GM21447 (cell line): ENCODE data around the gene MSRB3.
"Not testable (repeated sequence)": the region's sequence is repeated elsewhere in the genome, so short reads cannot be mapped to it uniquely, and the experiment has no call there.

ENCODE experiments used
- ATAC-seq: cut with Tn5 transposase; IDR thresholded peaks from one replicate; pipeline ENCODE4 v1.9.1; 2021; ENCODE audit not compliant: unreplicated experiment

MSRB3 gene

GRCh38 chr12:65285532-65285931 is 7.0 kb downstream of the MSRB3 start:
- ATAC-seq, result not testable (repeated sequence)

GRCh38 chr12:65287426-65287825 is 8.9 kb downstream of the MSRB3 start:
- no peak for ATAC-seq

- ATAC-seq, result no peak
Measured at GRCh38 chr12:65292241-65292640, 13.8 kb downstream of the MSRB3 start.

GRCh38 chr12:65293735-65294134 is 15.3 kb downstream of the MSRB3 start:
- no peak for ATAC-seq

GRCh38 chr12:65294641-65295262 is 16.3 kb downstream of the MSRB3 start:
- ATAC-seq, result no peak

- ATAC-seq, result no peak
Measured at GRCh38 chr12:65296508-65297265, 18.2 kb downstream of the MSRB3 start.

- ATAC-seq, result no peak
Measured at GRCh38 chr12:65300097-65300496, 21.6 kb downstream of the MSRB3 start.

- no peak for ATAC-seq
Measured at GRCh38 chr12:65300679-65301349, 22.3 kb downstream of the MSRB3 start.

GRCh38 chr12:65302891-65303290 is 24.4 kb downstream of the MSRB3 start:
- ATAC-seq, result no peak

- no peak for ATAC-seq
Measured at GRCh38 chr12:65305346-65305950, 27.0 kb downstream of the MSRB3 start.

- ATAC-seq, result no peak
Measured at GRCh38 chr12:65306366-65307168, 28.1 kb downstream of the MSRB3 start.

GRCh38 chr12:65307169-65307501 is 28.7 kb downstream of the MSRB3 start:
- no peak for ATAC-seq

- ATAC-seq, result no peak
Measured at GRCh38 chr12:65308006-65308405, 29.5 kb downstream of the MSRB3 start.

GRCh38 chr12:65308601-65309071 is 30.2 kb downstream of the MSRB3 start:
- ATAC-seq, result no peak

- ATAC-seq, result no peak
Measured at GRCh38 chr12:65311260-65311659, 32.8 kb downstream of the MSRB3 start.

- ATAC-seq, result no peak
Measured at GRCh38 chr12:65313719-65314317, 35.3 kb downstream of the MSRB3 start.

- ATAC-seq, result not testable (repeated sequence)
Measured at GRCh38 chr12:65315238-65315637, 36.8 kb downstream of the MSRB3 start.

GRCh38 chr12:65318186-65318685 is 39.8 kb downstream of the MSRB3 start:
- no peak for ATAC-seq

GRCh38 chr12:65319688-65320200 is 41.3 kb downstream of the MSRB3 start:
- ATAC-seq, result no peak

GRCh38 chr12:65323070-65323469 is 44.6 kb downstream of the MSRB3 start:
- ATAC-seq, result no peak
